ENCODE data around the gene ZBTB40. TPM values are rescaled to one million over a fixed set of nuclear protein-coding genes. Genes with fewer than 3 reads are reported as not detected.

Gene ZBTB40
- polyA plus RNA-seq, 2 of the 4 experiments (the other 2 are of a cell fraction): 6.2 to 7.0 TPM

DNA sequence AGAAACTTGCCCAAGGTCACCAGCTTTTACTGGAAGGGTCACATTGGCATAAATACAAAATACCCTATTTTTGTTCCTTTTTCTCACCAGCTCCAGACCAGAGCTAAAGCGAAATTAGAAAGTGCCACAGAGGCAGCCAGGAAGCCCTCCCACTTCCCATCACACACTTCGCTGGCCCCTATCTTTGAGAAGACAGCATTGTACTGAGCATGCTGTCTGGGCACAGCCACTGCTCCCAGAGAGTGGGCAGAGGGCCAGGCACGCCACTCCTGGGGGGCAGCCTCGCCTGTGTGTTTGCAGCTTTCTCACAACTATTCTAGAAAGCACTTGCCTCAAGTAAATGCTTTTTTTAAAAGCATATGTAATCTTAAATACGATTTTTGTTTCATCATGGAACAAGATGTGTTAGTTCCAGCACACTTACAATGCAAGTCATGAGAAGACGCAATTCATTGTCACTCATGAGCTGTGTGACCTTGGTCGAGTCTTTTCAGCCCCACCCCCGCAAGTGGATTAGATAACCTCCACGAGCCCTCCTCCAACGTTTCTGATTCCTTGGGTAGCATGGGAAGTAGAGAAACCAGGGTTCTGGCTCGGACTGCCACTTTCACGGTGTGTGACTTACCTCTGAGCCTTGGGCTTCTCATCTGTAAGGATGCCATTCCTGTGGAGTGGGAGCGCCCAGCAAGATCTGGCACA lies 85.9 kb downstream of the ZBTB40 start:
- no peaks in the 10 kb centered on the region for H3K4me1 ChIP-seq
- ChIA-PET POLR2A (interaction anchor here (0.6 kb wide), 1 partner anchor 27 kb away, joined by 3 read pairs; no protein-coding TSS in a partner anchor), CTCF (no interaction called here)
- 78% methylated on average over 11 of the region's 13 CpGs for WGBS (ENCODE audit: missing lambda C conversion rate)
- TF ChIP-seq HEYL (CRISPR knock-in tag; IDR thresholded peaks at IDR 0.05) (no peak), NPAS2 (CRISPR knock-in tag; IDR thresholded peaks at IDR 0.05; ENCODE audit: borderline replicate concordance) (no peak), CBX8 (IDR thresholded peaks at IDR 0.05) (no peak), RARB (CRISPR knock-in tag; IDR thresholded peaks at IDR 0.05) (no peak), EHMT2 (IDR thresholded peaks at IDR 0.05; ENCODE audit: low read depth) (no peak), KDM1A (IDR thresholded peaks at IDR 0.05; ENCODE audit: low read depth) (no peak), BHLHE40 (IDR thresholded peaks at IDR 0.05; ENCODE audit: low read depth, low read length) (no peak), NFE2L2 (conservative IDR thresholded peaks at IDR 0.05; ENCODE audit: low read length) (no peak), ZSCAN20 (CRISPR knock-in tag; IDR thresholded peaks at IDR 0.05) (no peak), ZFP36 (IDR thresholded peaks at IDR 0.05; ENCODE audit: borderline replicate concordance, partially characterized antibody) (no peak), ZNF302 (CRISPR knock-in tag; IDR thresholded peaks at IDR 0.05) (no peak), JUNB (IDR thresholded peaks at IDR 0.05) (no peak), POLR2AphosphoS2 (conservative IDR thresholded peaks at IDR 0.05; ENCODE audit: low read length) (no peak), MYC (IDR thresholded peaks at IDR 0.05; ENCODE audit: borderline replicate concordance, low read length) (no peak), MAZ (IDR thresholded peaks at IDR 0.05; ENCODE audit: borderline replicate concordance, low read depth, low read length) (no peak)
- TF ChIP-seq, protein P1, sequence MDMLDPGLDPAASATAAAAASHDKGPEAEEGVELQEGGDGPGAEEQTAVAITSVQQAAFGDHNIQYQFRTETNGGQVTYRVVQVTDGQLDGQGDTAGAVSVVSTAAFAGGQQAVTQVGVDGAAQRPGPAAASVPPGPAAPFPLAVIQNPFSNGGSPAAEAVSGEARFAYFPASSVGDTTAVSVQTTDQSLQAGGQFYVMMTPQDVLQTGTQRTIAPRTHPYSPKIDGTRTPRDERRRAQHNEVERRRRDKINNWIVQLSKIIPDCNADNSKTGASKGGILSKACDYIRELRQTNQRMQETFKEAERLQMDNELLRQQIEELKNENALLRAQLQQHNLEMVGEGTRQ (IDR thresholded peaks at IDR 0.05): no peak
- TF ChIP-seq, protein P2, sequence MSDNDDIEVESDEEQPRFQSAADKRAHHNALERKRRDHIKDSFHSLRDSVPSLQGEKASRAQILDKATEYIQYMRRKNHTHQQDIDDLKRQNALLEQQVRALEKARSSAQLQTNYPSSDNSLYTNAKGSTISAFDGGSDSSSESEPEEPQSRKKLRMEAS (IDR thresholded peaks at IDR 0.05): no peak
- FAIRE-seq: no peak
- no peak overlapping the region for H3K4me2 ChIP-seq
- H3K27ac ChIP-seq: no peak overlapping the region
- DNase-seq (ENCODE audit: low read depth in 1 of 2, low spot score in 1 of 2): no peak
- H3K9me3 ChIP-seq: no peaks in the 10 kb centered on the region
- no peak for ATAC-seq
- H3K4me3 ChIP-seq: no peak overlapping the region

DNA sequence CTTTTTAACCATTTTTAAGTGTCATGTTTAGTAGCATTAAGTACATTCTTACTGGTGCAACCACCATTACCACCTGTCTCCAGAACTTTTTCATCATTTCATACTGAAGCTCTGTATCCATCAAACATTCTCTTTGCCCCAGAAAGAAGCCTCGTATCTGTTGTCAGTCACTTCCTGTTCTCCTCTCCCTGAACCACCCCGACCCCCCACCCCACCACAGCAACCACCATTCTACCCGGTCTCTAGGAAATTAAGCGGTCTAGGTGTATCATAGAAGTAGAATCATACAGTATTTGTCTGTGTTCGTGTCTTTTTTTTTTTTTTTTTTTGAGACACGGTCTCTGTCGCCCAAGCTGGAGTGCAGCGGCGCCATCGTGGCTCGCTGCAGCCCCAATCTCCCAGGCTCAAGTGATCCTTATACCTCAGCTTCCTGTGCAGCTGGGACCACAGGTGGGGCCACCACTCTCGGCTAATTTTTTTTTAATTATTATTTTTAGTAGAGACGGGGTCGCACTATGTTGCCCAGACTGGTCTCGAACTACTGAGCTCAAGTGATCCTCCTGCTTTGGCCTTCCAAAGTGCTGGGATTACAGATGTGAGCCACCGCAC lies 88.0 kb downstream of the ZBTB40 start:
- ATAC-seq: no peak
- FAIRE-seq: no peak
- no peaks in the 10 kb centered on the region for H3K9me3 ChIP-seq
- ChIA-PET CTCF (interaction anchor here (0.5 kb wide), 1 partner anchor 1100 kb away, joined by 3 read pairs; no protein-coding TSS in a partner anchor), POLR2A (no interaction called here)
- H3K4me2 ChIP-seq: no peak overlapping the region
- no peak overlapping the region for H3K4me3 ChIP-seq
- H3K4me1 ChIP-seq: no peaks in the 10 kb centered on the region
- TF ChIP-seq, protein P3, sequence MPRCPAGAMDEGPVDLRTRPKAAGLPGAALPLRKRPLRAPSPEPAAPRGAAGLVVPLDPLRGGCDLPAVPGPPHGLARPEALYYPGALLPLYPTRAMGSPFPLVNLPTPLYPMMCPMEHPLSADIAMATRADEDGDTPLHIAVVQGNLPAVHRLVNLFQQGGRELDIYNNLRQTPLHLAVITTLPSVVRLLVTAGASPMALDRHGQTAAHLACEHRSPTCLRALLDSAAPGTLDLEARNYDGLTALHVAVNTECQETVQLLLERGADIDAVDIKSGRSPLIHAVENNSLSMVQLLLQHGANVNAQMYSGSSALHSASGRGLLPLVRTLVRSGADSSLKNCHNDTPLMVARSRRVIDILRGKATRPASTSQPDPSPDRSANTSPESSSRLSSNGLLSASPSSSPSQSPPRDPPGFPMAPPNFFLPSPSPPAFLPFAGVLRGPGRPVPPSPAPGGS (IDR thresholded peaks at IDR 0.05): no peak
- no peak for TF ChIP-seq CHD4 (IDR thresholded peaks at IDR 0.05; ENCODE audit: borderline replicate concordance)
- TF ChIP-seq, protein P4, sequence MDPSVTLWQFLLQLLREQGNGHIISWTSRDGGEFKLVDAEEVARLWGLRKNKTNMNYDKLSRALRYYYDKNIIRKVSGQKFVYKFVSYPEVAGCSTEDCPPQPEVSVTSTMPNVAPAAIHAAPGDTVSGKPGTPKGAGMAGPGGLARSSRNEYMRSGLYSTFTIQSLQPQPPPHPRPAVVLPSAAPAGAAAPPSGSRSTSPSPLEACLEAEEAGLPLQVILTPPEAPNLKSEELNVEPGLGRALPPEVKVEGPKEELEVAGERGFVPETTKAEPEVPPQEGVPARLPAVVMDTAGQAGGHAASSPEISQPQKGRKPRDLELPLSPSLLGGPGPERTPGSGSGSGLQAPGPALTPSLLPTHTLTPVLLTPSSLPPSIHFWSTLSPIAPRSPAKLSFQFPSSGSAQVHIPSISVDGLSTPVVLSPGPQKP (IDR thresholded peaks at IDR 0.05; ENCODE audit: low read depth, low read length): no peak
- TF ChIP-seq FOXS1 (CRISPR knock-in tag; IDR thresholded peaks at IDR 0.05): no peak
- TF ChIP-seq, protein P5, sequence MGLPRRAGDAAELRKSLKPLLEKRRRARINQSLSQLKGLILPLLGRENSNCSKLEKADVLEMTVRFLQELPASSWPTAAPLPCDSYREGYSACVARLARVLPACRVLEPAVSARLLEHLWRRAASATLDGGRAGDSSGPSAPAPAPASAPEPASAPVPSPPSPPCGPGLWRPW (IDR thresholded peaks at IDR 0.05): no peak
- TF ChIP-seq CBX2 (IDR thresholded peaks at IDR 0.05; ENCODE audit: borderline replicate concordance, low read depth): no peak
- TF ChIP-seq RNF2 (IDR thresholded peaks at IDR 0.05; ENCODE audit: borderline replicate concordance, low read depth): no peak
- TF ChIP-seq ZSCAN20 (CRISPR knock-in tag; IDR thresholded peaks at IDR 0.05): no peak
- TF ChIP-seq NR3C1 (IDR thresholded peaks at IDR 0.05): no peak
- no peak for TF ChIP-seq RARB (CRISPR knock-in tag; IDR thresholded peaks at IDR 0.05)
- no peak for TF ChIP-seq EHMT2 (IDR thresholded peaks at IDR 0.05; ENCODE audit: low read depth)
- DNase-seq (ENCODE audit: low read depth in 1 of 2, low spot score in 1 of 2): no peak
- WGBS (ENCODE audit: missing lambda C conversion rate): 94% methylated on average over 15 of the region's 16 CpGs
- H3K27ac ChIP-seq: no peak overlapping the region
